ENCODE measurements around the gene RAX.

GRCh38 chr18:59278793-59279192 is 5.5 kb upstream of the RAX start:
- no peak for TF ChIP-seq FOXM1 (IDR thresholded peaks at IDR 0.05; ENCODE audit: borderline replicate concordance)
- TF ChIP-seq NFRKB (IDR thresholded peaks at IDR 0.05), result no peak
- TF ChIP-seq PKNOX1 (IDR thresholded peaks at IDR 0.05), result no peak
- no peak for TF ChIP-seq ARNT (IDR thresholded peaks at IDR 0.05)
- TF ChIP-seq L3MBTL2 (conservative IDR thresholded peaks at IDR 0.05), result no peak
- TF ChIP-seq SUZ12 (IDR thresholded peaks at IDR 0.05), result no peak
- TF ChIP-seq BHLHE40 (IDR thresholded peaks at IDR 0.05; ENCODE audit: borderline replicate concordance), result no peak
- no peak for TF ChIP-seq ZNF384 (IDR thresholded peaks at IDR 0.05)
- no peak for TF ChIP-seq FOXA1 (IDR thresholded peaks at IDR 0.05)
- no peak for TF ChIP-seq SP1 (IDR thresholded peaks at IDR 0.05)
- no peak for TF ChIP-seq CTBP1 (IDR thresholded peaks at IDR 0.05; ENCODE audit: borderline replicate concordance)
- TF ChIP-seq LEF1 (IDR thresholded peaks at IDR 0.05; ENCODE audit: borderline replicate concordance), result no peak
- TF ChIP-seq TARDBP (IDR thresholded peaks at IDR 0.05), result no peak
- no peak for TF ChIP-seq HDGF (IDR thresholded peaks at IDR 0.05; ENCODE audit: borderline replicate concordance)

Measured in HEK293T (cell line).